Aorta (tissue), 5 donors: ENCODE data around the gene SS18L1. TPM values are rescaled to one million over a fixed set of nuclear protein-coding genes. Genes with fewer than 3 reads are reported as not detected.
A peak's percentile ranks its signal among the peaks of the same experiment; 100 is the strongest.

Experiments
- ATAC-seq: fragments of 200-7000 bp; cut with Tn5 transposase; one replicate; pipeline ENCODE4 v1.9.1; 2022; ENCODE audit warnings: moderate library complexity; ENCODE audit not compliant: low FRiP score
- DNase-seq, 2 donors: peaks; one replicate each; pipeline ENCODE4 v3.0.0-alpha.2; 2020
- H3K27ac ChIP-seq, 2 donors: one replicate each; pipeline ENCODE4 v1.5.1; 2013; ENCODE audit warnings: low read length in 2 of 2, mild to moderate bottlenecking in 2 of 2, moderate library complexity in 2 of 2, control low read depth in 1 of 2, inconsistent platforms in 1 of 2, low read depth in 1 of 2
- H3K27me3 ChIP-seq, 2 donors: one replicate each; pipeline ENCODE4 v1.6.1; 2013; ENCODE audit warnings: control low read depth in 1 of 2, low read length in 1 of 2, mild to moderate bottlenecking in 1 of 2, moderate library complexity in 1 of 2; ENCODE audit not compliant: insufficient read depth in 2 of 2, control insufficient read depth in 1 of 2
- H3K36me3 ChIP-seq, 2 donors: one replicate each; pipeline ENCODE4 v1.6.1; 2013; ENCODE audit warnings: control low read depth in 1 of 2, low read length in 1 of 2, mild to moderate bottlenecking in 1 of 2; ENCODE audit not compliant: insufficient read depth in 2 of 2, control insufficient read depth in 1 of 2
- H3K4me1 ChIP-seq, 2 donors: one replicate each; pipeline ENCODE4 v1.6.1; 2013; ENCODE audit warnings: low read length in 2 of 2, control low read depth in 1 of 2, mild to moderate bottlenecking in 1 of 2, moderate library complexity in 1 of 2; ENCODE audit not compliant: insufficient read depth in 2 of 2, control insufficient read depth in 1 of 2
- H3K4me3 ChIP-seq, 2 donors: one replicate each; pipeline ENCODE4 v1.5.1; 2013; ENCODE audit warnings: low read length in 2 of 2, control low read depth in 1 of 2, mild to moderate bottlenecking in 1 of 2
- H3K9me3 ChIP-seq: one replicate; pipeline ENCODE4 v1.6.1; 2013; ENCODE audit warnings: mild to moderate bottlenecking, low read length; ENCODE audit not compliant: control insufficient read depth
- WGBS, 2 donors: extraction: QIAGEN DNeasy Blood & Tissue Kit; methylation state at CpG; one replicate each; pipeline ENCODE4 v1.1.7; 2013; 5-methylcytosine and 5-hydroxymethylcytosine counted together
- intact Hi-C, 2 donors: fragments of 100-400 bp; cut with DNase I; formaldehyde crosslinking; loops; one replicate each; pipeline versions ENCODE4 v1.14.2 to v1.15.0; 2022
- polyA plus RNA-seq, 2 donors: library from polyadenylated mRNA; stranded (reverse); fragments of 200-250 nt; gene quantifications; one replicate each; pipeline ENCODE4 v1.2.3, GENCODE V29; 2013
- total RNA-seq, 2 donors: library from RNA; stranded (reverse); fragmentation: NEBNext Ultra II Directional; extraction: Animal tissue kit (Norgen Biotek cat#: 25700); gene quantifications; one replicate each; pipeline ENCODE4 v1.2.1, GENCODE V29; 2021
- donor health status: healthy with polysubstance abuse.
- donor health status: Bipolar disorder and iron deficiency.
- donor health status: DM: no; HTN: no; CAD: no.
- donor health status: DM: no; HTN: no; CAD: no.
- donor health status: DM: yes; HTN: yes; CAD: no.

The SS18L1 gene
- total and polyA plus RNA-seq, 4 donors = 4.9 to 19.1 (median 11.1) TPM

DNA sequence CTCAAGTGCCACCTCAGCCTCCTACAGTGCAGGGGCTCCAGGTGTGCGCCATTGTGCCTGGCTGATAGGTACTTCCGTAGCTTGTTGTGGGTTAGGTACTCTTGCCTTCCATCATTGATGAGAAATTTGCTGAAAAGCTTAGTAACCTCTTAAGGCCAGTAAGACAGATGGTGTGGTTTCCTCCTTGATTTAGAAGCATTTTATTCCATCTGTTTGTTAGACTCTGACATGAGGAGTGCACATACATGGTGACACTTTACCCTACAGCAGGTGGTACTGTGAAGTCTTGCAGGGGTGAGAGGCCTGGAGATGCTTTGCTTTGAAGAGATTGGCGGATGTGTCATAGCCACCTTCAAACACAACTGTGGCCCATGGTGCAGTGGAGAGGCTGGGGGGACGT is 24.5 kb downstream of the SS18L1 start:
- intact Hi-C loops = no loop called here
- Histone ChIP-seq H3K27me3 (no peaks in the 10 kb centered on the region), H3K4me3 (no peak overlapping the region), H3K9me3 (no peaks in the 10 kb centered on the region), H3K27ac (no peak overlapping the region), H3K36me3 (peaks cover 4 to 16% of the 10 kb centered on the region in 2 donors), H3K4me1 (no peaks in the 10 kb centered on the region)
- 90 to 94% methylated on average over 4 of the region's 4 CpGs for WGBS, 2 donors
- ATAC-seq (no peak), DNase-seq (no peak)

- 95 to 96% methylated on average over 23 of the region's 23 CpGs for WGBS, 2 donors
- no peak for DNase-seq
- H3K4me3 ChIP-seq = no peak overlapping the region
- H3K9me3 ChIP-seq = no peaks in the 10 kb centered on the region
- peaks cover 4 to 16% of the 10 kb centered on the region in 2 donors for H3K36me3 ChIP-seq
- intact Hi-C loops = no loop called here
- ATAC-seq = no peak
- no peaks in the 10 kb centered on the region for H3K4me1 ChIP-seq
- no peaks in the 10 kb centered on the region for H3K27me3 ChIP-seq
- no peak overlapping the region for H3K27ac ChIP-seq
These were observed 25.4 kb downstream of the SS18L1 start for GRCh38 chr20:62168890-62169435.

DNA sequence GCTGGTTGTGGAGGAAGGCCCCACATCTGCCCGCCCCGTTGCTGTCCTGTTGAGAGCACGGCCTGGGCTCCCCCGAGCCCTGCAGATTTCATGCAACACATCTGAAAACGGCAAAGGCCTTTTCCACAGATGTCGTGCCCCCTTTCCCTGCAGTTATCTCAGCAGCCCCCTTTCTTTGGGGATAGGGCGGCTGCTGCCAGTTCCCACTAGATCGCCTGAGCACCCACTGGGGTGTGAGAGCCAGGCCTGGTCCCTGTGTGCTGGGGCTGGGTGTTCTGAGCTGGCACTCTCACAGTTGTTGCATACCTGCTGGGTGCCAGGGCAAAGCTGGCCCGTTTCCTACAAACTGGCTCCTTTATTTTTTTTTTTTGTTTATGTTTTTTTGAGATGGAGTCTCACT is 27.0 kb downstream of the SS18L1 start:
- no peaks in the 10 kb centered on the region for H3K9me3 ChIP-seq
- intact Hi-C loops = no loop called here
- H3K36me3 ChIP-seq = peaks cover 0 to 4% of the 10 kb centered on the region in 2 donors
- WGBS, 2 donors = 89 to 90% methylated on average over 9 of the region's 9 CpGs
- no peak for DNase-seq
- no peaks in the 10 kb centered on the region for H3K4me1 ChIP-seq
- no peak for ATAC-seq
- no peak overlapping the region for H3K27ac ChIP-seq
- H3K4me3 ChIP-seq = no peak overlapping the region
- no peaks in the 10 kb centered on the region for H3K27me3 ChIP-seq

- H3K27me3 ChIP-seq = no peaks in the 10 kb centered on the region
- H3K36me3 ChIP-seq = peaks cover 0 to 4% of the 10 kb centered on the region in 2 donors
- no peak overlapping the region for H3K4me3 ChIP-seq
- no peaks in the 10 kb centered on the region for H3K9me3 ChIP-seq
- no peaks in the 10 kb centered on the region for H3K4me1 ChIP-seq
- intact Hi-C loops = no loop called here
- ATAC-seq (no peak), DNase-seq (no peak)
- H3K27ac ChIP-seq = no peak overlapping the region
- 89 to 92% methylated on average over 8 of the region's 8 CpGs for WGBS, 2 donors
These were observed 27.7 kb downstream of the SS18L1 start for GRCh38 chr20:62171245-62171644.

DNA sequence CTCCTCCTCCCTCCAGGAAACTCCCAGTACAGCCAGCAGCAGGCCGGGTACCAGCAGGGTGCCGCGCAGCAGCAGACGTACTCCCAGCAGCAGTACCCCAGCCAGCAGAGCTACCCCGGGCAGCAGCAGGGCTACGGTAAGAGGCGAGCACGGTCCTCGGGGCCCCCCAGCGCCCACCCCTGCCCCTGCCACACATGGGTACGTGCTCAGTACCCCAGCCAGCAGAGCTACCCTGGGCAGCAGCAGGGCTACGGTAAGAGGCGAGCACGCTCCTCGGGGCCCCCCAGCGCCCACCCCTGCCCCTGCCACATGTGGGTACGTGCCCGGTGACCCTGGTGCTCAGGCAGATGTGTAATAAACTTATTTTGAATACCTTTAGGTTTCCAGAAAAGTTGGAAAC is 29.1 kb downstream of the SS18L1 start:
- no peak for DNase-seq
- Histone ChIP-seq H3K4me1 (no peaks in the 10 kb centered on the region), H3K27ac (no peak overlapping the region), H3K9me3 (no peaks in the 10 kb centered on the region), H3K27me3 (no peaks in the 10 kb centered on the region), H3K36me3 (peaks cover 0 to 4% of the 10 kb centered on the region in 2 donors), H3K4me3 (no peak overlapping the region)
- ATAC-seq = no peak
- intact Hi-C loops = no loop called here
- WGBS, 2 donors = 95 to 96% methylated on average over 18 of the region's 18 CpGs

DNA sequence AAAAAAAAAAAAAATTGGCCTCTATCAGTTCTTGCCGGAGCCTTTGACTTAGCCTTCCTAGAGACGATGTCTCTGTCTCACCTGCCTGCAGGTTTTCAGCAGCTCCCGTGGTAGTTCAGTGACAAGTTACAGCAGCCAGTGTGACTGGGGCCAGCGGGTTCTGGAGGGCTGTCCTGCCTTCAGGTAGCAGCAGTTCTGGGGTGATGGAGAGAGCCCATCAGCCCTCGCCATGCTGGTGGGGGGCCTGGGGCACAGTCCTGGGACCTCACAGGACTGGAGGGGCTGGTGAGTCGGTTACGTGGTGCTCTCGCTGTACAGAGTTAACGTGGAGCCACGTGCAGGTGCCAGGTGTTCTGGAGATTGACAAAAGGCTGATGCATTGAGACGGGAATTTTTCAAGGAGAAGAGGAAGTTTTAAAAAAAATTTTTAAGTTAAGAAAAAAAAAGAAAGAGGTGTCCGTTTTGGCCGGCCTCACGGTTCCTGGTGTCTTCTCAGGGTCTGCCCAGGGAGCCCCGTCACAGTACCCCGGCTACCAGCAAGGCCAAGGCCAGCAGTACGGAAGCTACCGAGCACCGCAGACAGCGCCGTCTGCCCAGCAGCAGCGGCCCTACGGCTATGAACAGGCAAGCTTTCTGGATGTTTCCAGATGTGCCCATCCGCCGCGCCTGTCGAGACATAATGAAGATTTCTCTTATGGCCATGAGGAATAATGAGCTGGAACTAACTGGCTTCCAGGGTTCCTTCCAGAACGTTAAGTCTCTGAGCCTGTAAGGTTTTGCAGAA is 30.6 kb downstream of the SS18L1 start:
- no peak for ATAC-seq
- no peak for DNase-seq
- Histone ChIP-seq H3K4me3 (no peak overlapping the region), H3K36me3 (no peaks in the 10 kb centered on the region), H3K4me1 (no peaks in the 10 kb centered on the region), H3K27me3 (no peaks in the 10 kb centered on the region), H3K9me3 (no peaks in the 10 kb centered on the region), H3K27ac (no peak overlapping the region)
- WGBS, 2 donors = 95% methylated on average over 28 of the region's 28 CpGs
- intact Hi-C loops = no loop called here

DNA sequence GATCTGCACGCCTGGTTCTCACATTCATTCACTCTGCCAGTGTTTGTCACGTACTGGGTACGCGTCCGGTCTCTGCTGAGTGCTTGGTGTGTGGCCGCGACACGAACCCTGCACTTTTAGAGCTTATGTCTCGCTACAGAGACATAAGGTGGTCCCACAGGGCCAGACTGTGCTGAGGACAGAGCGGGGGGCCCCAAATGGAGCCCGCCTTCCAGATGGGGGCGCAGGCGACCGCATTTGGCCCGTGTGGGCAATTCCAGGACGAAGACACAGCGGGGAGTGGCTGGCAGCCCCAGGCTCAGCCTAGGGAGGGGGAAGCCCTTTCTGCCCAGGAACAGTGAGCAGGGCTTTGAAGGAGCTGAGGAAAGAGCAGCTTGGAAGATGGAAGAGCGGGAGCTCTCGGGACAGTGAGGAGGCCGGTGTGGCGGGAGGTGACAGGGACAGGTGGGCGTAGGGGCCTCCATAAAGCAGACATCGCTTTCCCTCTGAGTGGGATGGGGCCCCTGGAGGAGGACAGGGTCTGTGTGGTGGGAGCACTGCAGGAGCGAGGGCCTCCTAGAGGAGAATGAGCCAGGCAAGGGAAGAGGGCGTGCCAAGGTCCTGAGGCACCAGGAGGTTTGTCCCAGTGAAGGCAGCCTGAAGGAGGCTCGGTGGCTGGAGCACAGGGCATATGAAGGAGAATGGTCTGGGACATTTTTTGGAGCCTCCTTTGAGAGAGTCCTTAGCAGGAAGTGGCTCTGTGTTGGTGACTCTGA is 31.5 kb downstream of the SS18L1 start:
- no peaks in the 10 kb centered on the region for H3K36me3 ChIP-seq
- ATAC-seq = no peak

GRCh38 chr20:62175711-62176110 is 32.1 kb downstream of the SS18L1 start:
- ATAC-seq (no peak), DNase-seq (peak in 1 of 2 donors; percentile 55)
- no peaks in the 10 kb centered on the region for H3K9me3 ChIP-seq
- no peaks in the 10 kb centered on the region for H3K27me3 ChIP-seq
- no peaks in the 10 kb centered on the region for H3K36me3 ChIP-seq
- no peak overlapping the region for H3K27ac ChIP-seq
- intact Hi-C loops = no loop called here
- 94 to 96% methylated on average over 10 of the region's 10 CpGs for WGBS, 2 donors
- H3K4me1 ChIP-seq = no peaks in the 10 kb centered on the region
- H3K4me3 ChIP-seq = no peak overlapping the region

More for the DNA sequence above, 31.5 kb downstream of the SS18L1 start:
- no peak overlapping the region for H3K4me3 ChIP-seq
- intact Hi-C loops = no loop called here
- H3K9me3 ChIP-seq = no peaks in the 10 kb centered on the region
- 96% methylated on average over 26 of the region's 26 CpGs for WGBS, 2 donors
- no peaks in the 10 kb centered on the region for H3K4me1 ChIP-seq
- DNase-seq = no peak
- no peaks in the 10 kb centered on the region for H3K27me3 ChIP-seq
- H3K27ac ChIP-seq = no peak overlapping the region
